H1 (cell line): Measurements from ENCODE around the gene FMOD.

Experiments used
- EP300 ChIP-seq, 2 experiments: IDR thresholded peaks; 1 replicate in 1 of 2; 2 replicates in 1 of 2; pipeline ENCODE4 v1.6.1; 2011 to 2012; ENCODE audit warnings: low read depth in 2 of 2, low read length in 2 of 2, mild to moderate bottlenecking in 2 of 2, borderline replicate concordance in 1 of 2, inconsistent platforms in 1 of 2, moderate library complexity in 1 of 2
- EZH2 ChIP-seq: fragments of 200-600 bp; sonication (generic); IDR thresholded peaks from 2 replicates; pipeline ENCODE4 v1.7.1; 2012; ENCODE audit warnings: low read depth, mild to moderate bottlenecking, moderate library complexity, low read length, inconsistent platforms; ENCODE audit not compliant: severe bottlenecking
- POLR2AphosphoS5 ChIP-seq: IDR thresholded peaks from 2 replicates; pipeline ENCODE4 v1.6.1; 2011; ENCODE audit warnings: low read depth, low read length

- TF ChIP-seq EP300 (IDR thresholded peaks at IDR 0.05; ENCODE audit: borderline replicate concordance in 1 of 2, low read depth in 2 of 2, low read length in 2 of 2) (no peak), POLR2AphosphoS5 (no peak), EZH2 (no peak)
Measured at GRCh38 chr1:203396595-203397194, 45.8 kb upstream of the FMOD start.
